ENCODE measurements around the gene PRR36.
A peak's percentile ranks its signal among the peaks of the same experiment; 100 is the strongest.

PRR36 gene

DNA sequence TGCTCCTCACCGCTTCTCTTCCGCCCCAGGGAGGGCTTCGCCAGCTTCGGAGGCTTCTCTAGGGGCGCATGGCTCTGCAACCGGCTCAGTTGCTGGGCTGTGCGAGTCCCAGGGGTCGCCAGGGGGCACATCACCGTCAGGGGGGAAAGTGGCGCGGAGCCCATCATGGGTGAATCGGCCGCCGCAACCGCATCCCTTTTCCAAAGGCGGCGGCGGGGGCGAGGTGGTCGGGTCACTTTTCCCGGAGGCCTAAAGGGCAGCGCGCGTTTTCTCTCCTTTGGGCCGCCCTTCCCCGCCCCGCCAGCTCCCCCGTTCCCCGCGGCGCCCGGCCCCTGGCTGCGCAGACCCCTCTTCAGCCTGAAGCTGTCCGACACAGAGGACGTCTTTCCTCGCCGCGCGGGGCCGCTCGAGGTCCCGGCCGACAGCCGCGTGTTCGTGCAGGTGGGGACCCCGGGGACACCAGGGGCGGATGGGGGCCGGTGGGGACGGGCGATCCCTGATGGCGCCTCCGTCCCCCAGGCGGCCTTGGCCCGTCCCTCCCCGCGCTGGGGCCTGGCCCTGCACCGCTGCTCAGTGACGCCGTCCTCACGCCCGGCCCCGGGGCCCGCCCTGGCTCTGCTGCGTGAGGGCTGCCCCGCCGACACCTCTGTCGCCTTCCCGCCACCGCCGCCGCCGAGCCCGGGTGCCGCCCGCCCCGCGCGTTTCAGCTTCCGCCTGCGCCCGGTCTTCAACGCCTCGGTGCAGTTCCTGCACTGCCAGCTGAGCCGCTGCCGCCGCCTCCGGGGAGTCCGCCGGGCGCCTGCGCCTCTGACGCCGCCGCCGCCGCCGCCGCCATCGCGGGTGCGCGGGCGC lies 42.1 kb upstream of the PRR36 start:
- Histone ChIP-seq H4K12ac (ENCODE audit: low read depth, low read length) (no peak overlapping the region), H2BK5ac (ENCODE audit: low read depth, low read length, poor library complexity) (no peak overlapping the region), H3K23ac (ENCODE audit: low read length) (no peak overlapping the region), H3K4me1 (ENCODE audit: control insufficient read depth in 1 of 2, insufficient read depth in 2 of 2, low read length in 2 of 2) (peaks cover 16 to 23% of the 10 kb centered on the region in 2 experiments), H2BK120ac (ENCODE audit: insufficient read depth, low read length, poor library complexity) (no peak overlapping the region), H2AK5ac (ENCODE audit: low read length) (no peak overlapping the region), H3K27ac (ENCODE audit: low read depth, low read length) (no peak overlapping the region), H3K79me1 (ENCODE audit: low read length) (peaks cover 2% of the 10 kb centered on the region), H3K79me2 (ENCODE audit: control insufficient read depth, insufficient read depth, low read length, poor library complexity) (peaks cover 2% of the 10 kb centered on the region), H3K9me3 (ENCODE audit: insufficient read depth, low read depth, low read length) (peaks cover 7% of the 10 kb centered on the region), H3K4me2 (ENCODE audit: low read length) (peak overlapping the region; percentile 52), H3K14ac (ENCODE audit: low read length) (no peak overlapping the region), H3K36me3 (ENCODE audit: control insufficient read depth in 1 of 2, insufficient read depth in 2 of 2, low read length in 2 of 2) (peaks cover 14 to 20% of the 10 kb centered on the region in 2 experiments), H4K8ac (ENCODE audit: low read depth, low read length) (peak overlapping the region; percentile 23), H3K27me3 (ENCODE audit: insufficient read depth, low read length) (peaks cover 31% of the 10 kb centered on the region), H2BK12ac (ENCODE audit: low read length) (no peak overlapping the region), H3K4ac (ENCODE audit: low read depth, low read length) (no peak overlapping the region), H3K18ac (ENCODE audit: low read length) (no peak overlapping the region), H3K4me3 (ENCODE audit: low read depth, low read length) (no peak overlapping the region), H3K9ac (ENCODE audit: low read length) (no peak overlapping the region), H4K91ac (ENCODE audit: low read depth, low read length) (no peak overlapping the region), H2AFZ (ENCODE audit: insufficient read depth, low read length, poor library complexity) (no peak overlapping the region)
- DNase-seq: peak in 1 of 2 donors; percentile 62
- no CpG with 5 or more reads among the region's 104 CpGs for WGBS (ENCODE audit: extremely low coverage, insufficient coverage, insufficient read length)

DNA sequence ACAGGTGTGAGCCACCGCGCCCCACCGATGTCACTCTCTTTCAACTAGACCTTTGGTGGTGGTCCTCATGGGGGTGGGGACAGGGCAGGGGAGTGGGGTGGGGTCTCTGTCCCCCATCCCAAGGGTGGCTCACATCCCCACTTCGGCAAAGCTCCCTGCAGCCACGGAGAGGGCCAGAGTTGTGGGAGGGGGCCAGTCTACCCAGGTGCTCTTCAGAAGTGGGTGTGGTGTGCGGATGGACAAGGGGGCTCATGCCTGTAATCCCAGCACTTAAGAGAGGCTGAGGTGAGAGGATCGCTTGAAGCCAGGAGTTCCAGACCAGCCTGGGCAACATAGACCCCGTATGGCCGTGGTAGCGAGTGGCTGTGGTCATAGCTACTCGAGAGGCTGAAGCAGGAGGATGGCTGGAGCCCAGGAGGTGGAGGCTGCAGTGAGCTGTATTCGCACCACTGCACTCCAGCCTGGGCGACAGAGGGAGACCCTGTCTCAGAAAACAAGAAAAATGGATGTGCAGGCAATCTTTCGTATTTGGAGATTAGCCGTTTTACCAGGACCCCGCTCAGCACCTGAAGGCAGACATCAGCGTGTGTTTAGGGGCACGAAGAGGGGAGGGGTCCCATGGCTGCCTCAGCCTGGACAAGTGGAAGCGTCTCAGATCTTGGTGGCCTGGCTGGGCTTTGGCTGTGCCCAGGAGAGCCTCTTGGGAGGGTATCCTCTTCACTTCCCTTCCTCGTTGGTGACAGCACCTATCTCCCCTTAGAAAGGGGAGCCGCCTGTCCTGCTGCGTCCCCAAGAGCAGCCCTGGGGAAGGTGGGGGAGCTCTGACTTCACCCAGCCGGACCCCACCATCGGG lies 41.3 kb upstream of the PRR36 start:
- WGBS (ENCODE audit: extremely low coverage, insufficient coverage, insufficient read length): no CpG with 5 or more reads among the region's 24 CpGs

DNA sequence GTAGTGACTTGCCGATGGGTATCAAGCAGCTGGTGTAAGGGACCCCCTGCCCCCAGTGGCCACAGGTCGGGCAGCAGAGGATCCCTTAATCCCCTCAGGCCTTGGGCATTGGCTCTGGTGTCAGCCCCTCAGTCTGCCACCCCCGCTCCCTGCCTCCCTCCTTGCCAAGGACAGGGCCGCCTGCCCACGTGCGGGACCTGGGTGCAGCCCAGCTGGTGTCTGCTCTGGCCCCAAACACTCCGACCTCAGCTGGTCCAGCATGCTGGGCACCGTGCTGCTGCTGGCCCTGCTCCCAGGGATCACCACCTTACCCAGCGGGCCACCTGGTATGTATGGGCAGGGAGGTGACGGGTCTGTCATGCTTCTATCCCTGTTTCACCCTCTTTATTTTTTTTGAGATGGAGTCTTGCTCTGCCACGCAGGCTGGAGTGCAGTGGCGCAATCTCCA lies 40.4 kb upstream of the PRR36 start, which contains the start of gene TGFBR3L:
TSS of gene TGFBR3L (plus strand) at position 233 of the 448 bp plus-strand sequence.
- H3K4me3 ChIP-seq (ENCODE audit: low read depth, low read length): peak within 1 kb of the TSS; percentile 31
- peaks cover 7% of the 10 kb centered on the region for H3K9me3 ChIP-seq (ENCODE audit: insufficient read depth, low read depth, low read length)
- H3K18ac ChIP-seq (ENCODE audit: low read length): no peak within 1 kb of the TSS
- H3K23ac ChIP-seq (ENCODE audit: low read length): no peak within 1 kb of the TSS
- H4K8ac ChIP-seq (ENCODE audit: low read depth, low read length): no peak within 1 kb of the TSS
- H2BK120ac ChIP-seq (ENCODE audit: insufficient read depth, low read length, poor library complexity): no peak within 1 kb of the TSS
- no peak within 1 kb of the TSS for H2BK5ac ChIP-seq (ENCODE audit: low read depth, low read length, poor library complexity)
- peaks cover 30 to 35% of the 10 kb centered on the region in 2 experiments for H3K36me3 ChIP-seq (ENCODE audit: control insufficient read depth in 1 of 2, insufficient read depth in 2 of 2, low read length in 2 of 2)
- no peak within 1 kb of the TSS for H3K4me2 ChIP-seq (ENCODE audit: low read length)
- H3K4ac ChIP-seq (ENCODE audit: low read depth, low read length): no peak within 1 kb of the TSS
- H3K27ac ChIP-seq (ENCODE audit: low read depth, low read length): no peak within 1 kb of the TSS
- H4K12ac ChIP-seq (ENCODE audit: low read depth, low read length): no peak within 1 kb of the TSS
- H3K79me2 ChIP-seq (ENCODE audit: control insufficient read depth, insufficient read depth, low read length, poor library complexity): no peaks in the 10 kb centered on the region
- no peak within 1 kb of the TSS for H4K91ac ChIP-seq (ENCODE audit: low read depth, low read length)
- no peak within 1 kb of the TSS for H3K9ac ChIP-seq (ENCODE audit: low read length)
- H2BK12ac ChIP-seq (ENCODE audit: low read length): no peak within 1 kb of the TSS
- no peaks in the 10 kb centered on the region for H3K79me1 ChIP-seq (ENCODE audit: low read length)
- peaks cover 13 to 16% of the 10 kb centered on the region in 2 experiments for H3K4me1 ChIP-seq (ENCODE audit: control insufficient read depth in 1 of 2, insufficient read depth in 2 of 2, low read length in 2 of 2)
- H3K14ac ChIP-seq (ENCODE audit: low read length): no peak within 1 kb of the TSS
- no CpG with 5 or more reads among the region's 12 CpGs for WGBS (ENCODE audit: extremely low coverage, insufficient coverage, insufficient read length)
- no peak within 1 kb of the TSS for H2AFZ ChIP-seq (ENCODE audit: insufficient read depth, low read length, poor library complexity)
- no peak for DNase-seq
- H2AK5ac ChIP-seq (ENCODE audit: low read length): no peak within 1 kb of the TSS
- H3K27me3 ChIP-seq (ENCODE audit: insufficient read depth, low read length): peaks cover 31% of the 10 kb centered on the region

More for the DNA sequence above, 41.3 kb upstream of the PRR36 start:
- no peak overlapping the region for H4K12ac ChIP-seq (ENCODE audit: low read depth, low read length)
- H3K9me3 ChIP-seq (ENCODE audit: insufficient read depth, low read depth, low read length): peaks cover 7% of the 10 kb centered on the region
- peaks cover 31% of the 10 kb centered on the region for H3K27me3 ChIP-seq (ENCODE audit: insufficient read depth, low read length)
- H2BK12ac ChIP-seq (ENCODE audit: low read length): no peak overlapping the region
- H3K36me3 ChIP-seq (ENCODE audit: control insufficient read depth in 1 of 2, insufficient read depth in 2 of 2, low read length in 2 of 2): peaks cover 22 to 28% of the 10 kb centered on the region in 2 experiments
- H2AK5ac ChIP-seq (ENCODE audit: low read length): no peak overlapping the region
- no peak overlapping the region for H2AFZ ChIP-seq (ENCODE audit: insufficient read depth, low read length, poor library complexity)
- H3K4ac ChIP-seq (ENCODE audit: low read depth, low read length): no peak overlapping the region
- peak overlapping the region; percentile 52 for H3K4me2 ChIP-seq (ENCODE audit: low read length)
- H3K14ac ChIP-seq (ENCODE audit: low read length): no peak overlapping the region
- H2BK120ac ChIP-seq (ENCODE audit: insufficient read depth, low read length, poor library complexity): no peak overlapping the region
- H3K18ac ChIP-seq (ENCODE audit: low read length): no peak overlapping the region
- peaks cover 2% of the 10 kb centered on the region for H3K79me2 ChIP-seq (ENCODE audit: control insufficient read depth, insufficient read depth, low read length, poor library complexity)
- peaks cover 2% of the 10 kb centered on the region for H3K79me1 ChIP-seq (ENCODE audit: low read length)
- H3K9ac ChIP-seq (ENCODE audit: low read length): no peak overlapping the region
- H3K4me1 ChIP-seq (ENCODE audit: control insufficient read depth in 1 of 2, insufficient read depth in 2 of 2, low read length in 2 of 2): peaks cover 16 to 19% of the 10 kb centered on the region in 2 experiments
- no peak overlapping the region for H3K27ac ChIP-seq (ENCODE audit: low read depth, low read length)
- H4K8ac ChIP-seq (ENCODE audit: low read depth, low read length): no peak overlapping the region
- H4K91ac ChIP-seq (ENCODE audit: low read depth, low read length): no peak overlapping the region
- no peak for DNase-seq
- H2BK5ac ChIP-seq (ENCODE audit: low read depth, low read length, poor library complexity): no peak overlapping the region
- no peak overlapping the region for H3K23ac ChIP-seq (ENCODE audit: low read length)
- H3K4me3 ChIP-seq (ENCODE audit: low read depth, low read length): no peak overlapping the region

GRCh38 chr19:7914099-7914498 lies 39.9 kb upstream of the PRR36 start:
- Histone ChIP-seq H3K79me1 (ENCODE audit: low read length) (no peaks in the 10 kb centered on the region), H3K14ac (ENCODE audit: low read length) (no peak overlapping the region), H3K9me3 (ENCODE audit: insufficient read depth, low read depth, low read length) (peaks cover 7% of the 10 kb centered on the region), H3K18ac (ENCODE audit: low read length) (no peak overlapping the region), H3K4me1 (ENCODE audit: control insufficient read depth in 1 of 2, insufficient read depth in 2 of 2, low read length in 2 of 2) (peaks cover 11 to 14% of the 10 kb centered on the region in 2 experiments), H3K23ac (ENCODE audit: low read length) (no peak overlapping the region), H2AFZ (ENCODE audit: insufficient read depth, low read length, poor library complexity) (no peak overlapping the region), H3K27ac (ENCODE audit: low read depth, low read length) (no peak overlapping the region), H2BK5ac (ENCODE audit: low read depth, low read length, poor library complexity) (no peak overlapping the region), H3K4me2 (ENCODE audit: low read length) (no peak overlapping the region), H2BK120ac (ENCODE audit: insufficient read depth, low read length, poor library complexity) (no peak overlapping the region), H4K91ac (ENCODE audit: low read depth, low read length) (no peak overlapping the region), H3K9ac (ENCODE audit: low read length) (no peak overlapping the region), H4K8ac (ENCODE audit: low read depth, low read length) (no peak overlapping the region), H3K4me3 (ENCODE audit: low read depth, low read length) (no peak overlapping the region), H2AK5ac (ENCODE audit: low read length) (no peak overlapping the region), H2BK12ac (ENCODE audit: low read length) (no peak overlapping the region), H3K27me3 (ENCODE audit: insufficient read depth, low read length) (peaks cover 31% of the 10 kb centered on the region), H3K36me3 (ENCODE audit: control insufficient read depth in 1 of 2, insufficient read depth in 2 of 2, low read length in 2 of 2) (peaks cover 35 to 39% of the 10 kb centered on the region in 2 experiments), H4K12ac (ENCODE audit: low read depth, low read length) (no peak overlapping the region), H3K79me2 (ENCODE audit: control insufficient read depth, insufficient read depth, low read length, poor library complexity) (no peaks in the 10 kb centered on the region), H3K4ac (ENCODE audit: low read depth, low read length) (no peak overlapping the region)
- no CpG with 5 or more reads among the region's 12 CpGs for WGBS (ENCODE audit: extremely low coverage, insufficient coverage, insufficient read length)
- no peak for DNase-seq

All from trophoblast cell (in vitro differentiated cells and primary cell).